KG1 (cell line): ENCODE results near the gene ELMO2.

ENCODE experiments used
- DNase-seq: peaks from one replicate; lab custom pipeline; 2025; lab: John Stamatoyannopoulos, UW

Gene ELMO2

DNA sequence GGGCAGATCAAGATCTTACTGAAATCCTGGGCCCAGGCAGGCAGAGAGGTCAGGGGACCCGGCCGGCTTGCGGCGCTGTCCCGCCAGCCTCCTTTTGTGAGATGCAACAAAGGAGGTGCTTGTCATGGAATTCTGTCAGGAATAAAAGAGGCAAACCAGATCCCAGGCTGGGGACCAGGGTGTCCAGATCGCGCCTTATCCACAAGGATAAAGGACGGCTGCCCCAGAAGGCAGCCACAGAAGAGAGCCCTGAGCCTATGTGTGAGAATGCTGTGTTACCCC is 55.5 kb downstream of the ELMO2 start:
- no peak for DNase-seq

DNA sequence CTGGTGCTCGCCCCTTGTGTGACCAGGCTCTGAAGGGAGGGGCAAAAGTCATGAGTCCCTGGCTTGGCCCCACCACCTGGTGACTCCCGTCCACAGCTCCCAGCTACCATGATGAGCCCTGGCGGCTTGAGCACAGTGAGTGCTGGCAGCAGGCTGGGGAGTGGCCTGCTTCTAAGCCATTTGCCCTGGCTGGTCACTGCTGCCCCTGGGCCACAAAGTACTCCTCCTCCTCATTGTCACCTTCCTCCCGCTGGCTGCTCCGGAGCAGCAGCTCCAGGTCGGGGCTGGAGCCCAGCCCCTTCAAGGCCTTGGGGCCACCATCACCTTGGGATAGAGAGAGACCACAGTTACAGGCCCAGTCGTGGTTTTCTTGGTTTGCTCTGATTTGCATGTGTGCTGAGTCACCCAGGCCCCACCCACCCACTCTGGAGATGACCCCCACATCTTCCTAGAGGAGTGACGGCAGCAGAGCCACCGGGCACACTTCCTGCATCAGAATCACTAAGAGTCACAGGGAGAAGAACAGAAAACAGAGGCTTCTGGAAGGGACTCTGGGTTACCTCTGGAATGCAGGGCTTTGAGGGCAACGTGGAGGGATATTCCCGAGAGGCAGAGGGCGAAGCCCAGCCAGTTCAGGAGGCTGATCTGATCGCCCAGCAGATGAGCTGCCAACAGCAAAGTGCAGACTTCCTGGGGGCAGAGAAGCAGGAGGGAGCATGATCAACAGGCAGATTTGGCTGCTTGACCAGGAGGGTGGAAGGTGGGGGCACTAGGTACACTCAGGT is 56.0 kb downstream of the ELMO2 start:
- no peak for DNase-seq

DNA sequence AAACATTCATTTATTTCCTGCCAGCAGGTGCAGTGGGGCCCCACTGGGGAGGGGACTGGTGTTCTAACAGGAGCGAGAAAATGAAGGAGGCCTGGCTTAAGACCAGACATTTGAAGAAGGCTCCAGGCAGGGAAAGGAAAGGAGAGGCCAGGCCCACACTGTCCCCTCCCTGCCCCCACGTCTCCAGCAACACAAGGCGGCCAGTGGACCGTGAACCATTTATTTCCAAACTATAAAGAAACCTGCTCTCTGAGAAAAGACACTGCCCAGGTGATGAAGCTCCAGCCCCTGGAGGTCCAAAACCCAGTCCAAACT is 56.7 kb downstream of the ELMO2 start:
- DNase-seq: no peak

DNA sequence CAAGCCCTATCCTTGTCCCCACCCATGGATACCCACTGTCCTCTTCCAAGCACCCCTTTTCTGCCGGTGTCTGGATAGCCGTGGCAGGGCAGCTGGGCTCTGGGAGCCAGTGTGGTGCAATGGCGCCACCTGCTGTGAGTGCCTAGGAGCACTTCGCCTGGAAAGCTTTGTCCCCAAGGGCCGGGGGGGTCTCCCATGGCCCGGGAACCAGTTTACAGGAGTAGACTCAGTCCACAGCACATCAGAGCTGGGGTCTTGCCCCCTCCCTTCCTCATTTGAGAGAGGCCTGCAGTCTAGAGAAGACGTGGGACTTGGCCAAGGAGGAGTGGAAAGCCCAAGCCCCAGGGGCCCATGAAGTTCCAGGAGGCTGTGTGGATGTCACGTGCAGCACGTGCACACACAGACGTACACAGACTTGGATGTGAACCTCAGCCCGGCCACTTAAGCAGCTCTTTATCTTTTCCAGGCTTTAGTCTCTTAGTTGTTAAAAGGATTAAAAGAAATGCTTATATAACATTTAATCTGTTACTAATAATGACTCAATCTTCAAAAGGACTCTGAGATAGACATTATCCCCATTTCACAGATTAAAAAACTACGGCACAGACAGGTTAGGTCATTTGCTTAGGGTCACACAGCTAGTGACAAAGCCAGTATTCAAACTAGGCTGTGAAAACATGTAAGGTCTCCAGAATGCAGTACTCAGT is 57.2 kb downstream of the ELMO2 start:
- DNase-seq: no peak

DNA sequence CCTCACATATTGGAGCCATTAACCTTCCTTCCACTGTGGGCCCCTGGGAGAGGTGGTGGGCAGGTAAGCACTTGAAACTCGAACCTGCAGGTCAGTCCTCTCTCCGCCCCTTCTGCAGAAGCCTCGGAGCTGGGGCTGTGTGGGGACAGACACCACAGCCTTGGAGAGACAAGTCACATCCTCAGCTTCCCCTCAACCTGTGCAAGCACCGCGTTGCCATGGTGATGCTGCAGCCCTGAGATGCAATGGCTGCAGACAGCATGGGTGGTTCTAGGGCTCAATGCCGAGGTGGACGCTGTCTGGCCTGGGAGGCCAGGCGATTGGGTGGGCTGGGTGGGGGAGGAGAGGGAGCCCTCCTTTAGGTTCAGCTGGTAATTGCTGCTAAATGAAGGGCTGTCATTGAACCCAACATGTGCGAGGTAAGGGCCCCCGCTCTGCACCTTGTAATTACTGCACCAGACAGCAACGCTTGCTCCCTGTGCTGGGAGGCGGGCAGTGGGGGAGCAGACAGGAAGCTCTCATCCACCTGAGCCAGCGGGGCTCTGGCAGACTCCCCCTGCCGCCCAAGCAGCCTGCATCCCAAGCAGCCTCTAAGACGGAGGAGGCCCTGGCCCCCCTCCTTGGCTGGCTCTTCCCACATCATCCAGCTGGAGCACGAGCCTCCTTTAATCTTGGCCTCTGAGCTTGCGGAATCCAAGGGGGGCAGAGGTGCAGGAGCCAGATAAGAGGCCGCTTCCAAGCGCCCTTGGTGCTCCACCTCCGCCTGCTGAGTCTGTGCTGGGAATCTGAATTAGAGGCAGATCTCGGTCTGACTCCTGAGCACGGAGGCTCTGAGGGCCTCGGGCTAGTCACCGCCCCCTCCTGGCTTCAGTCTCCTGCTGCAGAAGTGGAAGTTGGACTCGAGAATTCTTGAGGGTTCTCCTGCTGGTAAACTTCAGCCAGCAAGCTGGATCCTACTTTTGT is 58.3 kb downstream of the ELMO2 start:
- no peak for DNase-seq

DNA sequence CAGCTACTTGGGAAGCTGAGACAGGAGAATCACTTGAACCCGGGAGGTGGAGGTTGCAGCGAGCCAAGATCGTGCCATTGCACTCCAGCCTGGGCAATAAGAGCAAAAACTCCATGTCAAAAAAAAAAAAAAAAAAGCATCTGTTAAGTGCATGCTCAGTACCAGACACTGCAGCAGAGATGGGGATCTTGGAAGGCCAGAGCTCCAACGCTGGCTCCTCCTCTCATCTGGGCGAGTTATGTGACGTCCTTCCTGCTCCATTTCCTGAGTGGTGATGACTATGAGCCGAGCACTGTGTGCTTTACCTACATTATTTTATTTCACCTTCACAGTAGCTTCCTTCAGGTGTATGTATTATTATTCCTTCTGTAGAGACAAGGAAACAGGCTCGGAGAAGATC is 59.6 kb downstream of the ELMO2 start:
- no peak for DNase-seq

DNA sequence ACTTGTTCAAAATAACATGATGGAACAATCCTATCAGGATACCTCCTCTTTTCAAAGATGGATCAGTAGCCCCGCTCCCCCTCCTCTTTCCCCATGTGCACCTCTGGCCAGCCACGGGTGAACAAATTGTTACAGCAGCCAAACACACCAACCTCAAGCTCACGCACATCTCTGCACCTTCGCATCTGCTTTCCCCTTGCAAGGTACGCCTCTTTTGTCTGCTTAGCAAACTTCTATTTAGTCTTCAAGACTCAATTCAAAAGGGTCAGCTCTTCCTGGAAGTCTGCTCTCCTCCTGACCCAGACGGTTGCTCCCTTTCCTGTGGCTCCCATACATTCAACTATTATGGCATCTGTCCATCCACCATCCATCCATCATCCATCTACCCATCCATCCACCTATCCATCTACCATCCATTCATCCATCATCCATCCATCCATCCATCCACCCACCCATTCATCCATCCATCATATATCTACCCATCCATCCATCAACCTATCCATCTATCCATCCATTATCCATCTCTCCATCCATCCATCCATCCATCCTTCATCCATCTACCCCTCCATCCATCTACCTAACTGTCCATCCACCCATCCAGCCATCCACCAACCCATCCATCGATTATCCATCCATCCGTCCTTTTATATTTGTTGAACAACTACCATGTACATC is 61.8 kb downstream of the ELMO2 start:
- DNase-seq: no peak

DNA sequence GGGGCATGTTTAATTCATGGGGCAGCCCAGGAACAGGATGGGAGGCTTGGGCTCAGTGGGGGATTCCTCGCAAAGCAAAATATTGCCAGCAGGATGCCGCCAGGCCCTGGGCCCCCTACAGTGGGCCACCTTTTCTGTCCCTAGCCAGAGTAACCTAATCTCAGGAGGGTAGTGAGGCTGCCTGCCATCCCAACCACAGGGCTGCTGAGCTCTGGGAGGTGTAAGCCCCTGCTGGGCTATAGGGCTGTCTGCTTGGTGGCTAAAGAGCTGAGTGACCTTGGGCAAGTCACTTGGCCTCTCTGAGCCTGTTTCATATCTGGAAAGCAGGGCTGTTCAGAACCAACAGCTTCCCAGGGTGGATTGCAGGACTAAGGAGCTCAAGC is 62.4 kb downstream of the ELMO2 start:
- no peak for DNase-seq

DNA sequence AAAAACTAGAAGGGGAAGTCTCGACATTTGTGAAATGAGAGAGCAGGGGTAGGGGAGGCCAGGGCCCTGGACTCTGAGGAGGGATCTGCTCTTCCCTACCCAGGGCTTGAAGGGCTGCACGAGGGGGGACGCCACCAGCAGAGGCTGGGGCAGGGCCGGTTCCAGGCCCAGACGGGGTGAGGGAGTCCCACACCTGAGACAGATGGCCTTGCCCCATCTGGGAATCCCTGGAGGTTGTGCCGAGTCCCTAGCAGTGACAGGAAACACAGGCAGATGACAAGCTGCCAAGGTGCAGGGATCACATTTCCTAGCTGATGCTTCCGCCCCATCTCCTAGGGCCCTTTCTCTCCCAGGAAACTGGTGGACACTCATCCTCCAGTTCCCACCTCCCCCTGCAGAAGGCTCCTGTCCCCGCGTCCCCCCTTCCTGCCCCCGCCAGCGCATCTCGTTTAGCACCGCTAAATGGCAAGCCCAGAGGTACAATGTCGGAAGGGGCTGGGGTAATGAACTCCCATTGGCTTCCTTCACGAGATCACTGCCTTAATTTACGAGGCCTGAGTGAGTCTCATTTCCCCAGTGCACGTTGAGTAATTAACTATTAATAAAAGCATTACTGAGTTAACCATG is 63.0 kb downstream of the ELMO2 start:
- no peak for DNase-seq

DNA sequence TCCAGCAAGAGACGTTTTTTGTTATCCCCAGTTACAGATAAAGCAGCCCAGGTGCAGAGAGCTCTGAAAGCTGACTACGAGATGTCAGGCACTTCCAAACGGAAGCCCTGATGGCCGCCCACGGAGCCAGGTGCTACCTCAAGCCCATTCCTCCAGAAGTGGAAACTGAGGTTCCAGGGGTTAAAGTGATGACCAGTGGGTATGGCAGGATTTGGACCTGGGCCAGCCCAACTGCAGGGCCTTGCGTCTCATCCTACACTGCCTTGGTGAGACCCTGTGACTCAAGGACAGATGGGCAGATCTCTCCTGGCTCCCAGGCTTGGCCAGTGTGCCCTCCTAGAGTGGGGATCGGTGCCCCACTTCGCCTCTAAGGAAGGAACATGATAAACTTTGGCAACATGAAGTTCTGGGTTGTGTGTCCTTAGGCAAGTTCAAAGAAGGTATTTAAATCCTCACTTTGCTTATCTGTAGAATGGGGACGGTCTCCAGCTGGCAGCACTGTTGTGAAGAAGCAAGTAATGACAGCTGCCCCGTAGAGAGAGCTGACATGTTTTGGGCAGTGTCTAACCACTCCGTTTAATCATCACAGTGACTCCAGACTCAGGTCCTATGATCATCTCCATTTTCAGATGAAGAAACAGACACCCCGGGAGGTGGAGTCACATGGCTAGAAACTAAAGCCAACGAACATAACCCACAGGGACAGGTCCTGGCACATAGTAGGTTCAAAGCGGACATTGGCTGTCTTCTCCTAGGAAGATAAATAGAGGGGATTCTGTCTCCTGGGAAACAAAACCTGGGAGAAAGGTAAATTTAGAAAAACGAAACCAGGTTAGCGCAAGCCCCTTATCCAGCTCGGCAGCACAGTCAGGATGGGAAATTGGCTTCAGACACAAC is 63.7 kb downstream of the ELMO2 start:
- DNase-seq: no peak

DNA sequence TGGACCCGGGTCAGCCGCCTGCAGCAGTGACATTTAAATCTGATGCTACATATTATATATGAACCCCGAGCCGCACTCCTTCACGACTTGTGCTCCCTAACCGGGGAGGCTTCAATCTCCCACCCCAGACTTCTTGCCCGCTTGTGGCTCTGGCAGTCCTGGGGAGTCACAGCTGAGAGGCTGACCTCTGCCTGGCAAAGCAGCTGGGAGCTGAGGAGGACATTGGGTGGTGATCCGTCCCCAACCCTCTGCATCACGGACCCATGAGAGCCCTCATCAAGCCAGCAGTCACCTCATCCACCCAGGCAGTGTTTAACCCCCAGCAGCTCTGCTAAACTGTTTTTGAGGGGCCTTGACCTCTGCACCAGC is 64.4 kb downstream of the ELMO2 start:
- DNase-seq: no peak

DNA sequence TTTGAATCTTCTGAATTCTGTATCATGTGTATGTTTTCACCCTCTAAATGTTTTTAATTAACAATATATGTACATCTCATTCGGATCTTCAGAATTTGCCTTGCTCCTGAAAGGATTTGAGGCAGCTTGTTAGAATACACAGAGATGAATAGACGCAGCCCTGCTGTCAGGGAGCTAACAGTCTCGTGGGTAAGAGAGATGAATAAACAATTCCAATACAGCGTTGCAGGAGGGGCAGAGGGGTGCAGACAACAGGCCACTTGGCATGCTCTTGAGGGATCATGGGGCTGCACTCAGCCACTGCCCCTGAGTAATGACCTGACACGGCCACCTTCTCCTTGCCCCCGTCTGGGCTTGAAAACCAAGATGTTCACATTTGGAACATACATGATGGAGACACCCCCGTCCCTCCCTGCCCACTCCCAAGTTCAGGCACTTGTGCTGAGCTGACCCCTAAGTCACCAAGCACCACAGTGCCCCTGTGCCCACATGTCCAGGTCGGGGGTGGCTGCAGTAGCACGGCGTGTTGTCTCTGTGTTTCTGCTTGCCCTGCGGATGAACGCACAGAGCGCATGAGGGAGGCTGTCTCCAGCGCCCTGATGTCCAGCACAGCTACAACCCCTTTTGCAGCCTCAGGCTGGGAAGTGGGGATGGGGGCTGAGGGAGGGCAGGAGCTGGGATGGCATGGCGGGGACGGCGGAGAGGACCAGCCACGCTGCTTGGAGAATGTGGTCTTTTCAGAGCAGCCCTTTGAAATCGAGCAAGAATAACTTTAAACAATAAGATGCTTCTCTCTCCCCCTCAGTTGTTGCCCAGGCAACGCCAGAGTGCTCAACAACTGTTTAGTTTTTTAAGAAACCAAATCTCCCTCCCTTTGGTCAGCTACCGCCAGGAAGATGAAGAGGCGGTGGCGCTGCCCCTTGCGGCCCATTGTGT is 65.1 kb downstream of the ELMO2 start:
- DNase-seq: no peak

DNA sequence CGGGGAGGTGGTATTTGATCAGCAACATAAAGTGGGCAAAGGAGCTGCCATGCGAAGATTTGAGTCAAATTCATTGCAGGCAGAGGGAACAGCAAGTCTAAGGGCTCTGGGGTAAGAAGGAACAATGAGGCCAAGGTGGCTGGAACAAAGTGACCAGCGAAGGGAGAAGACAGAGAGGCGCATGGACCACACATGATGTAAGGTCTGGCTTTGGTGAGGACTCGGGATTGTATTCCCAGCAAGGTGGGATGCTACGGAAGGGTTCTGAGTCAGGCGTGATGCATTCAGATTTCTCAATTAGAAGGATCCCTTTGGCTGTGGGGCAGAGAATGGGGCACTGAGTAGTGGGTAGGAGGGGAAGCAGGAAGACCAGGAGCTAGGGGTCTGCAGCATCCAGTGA is 67.4 kb downstream of the ELMO2 start:
- DNase-seq: no peak

DNA sequence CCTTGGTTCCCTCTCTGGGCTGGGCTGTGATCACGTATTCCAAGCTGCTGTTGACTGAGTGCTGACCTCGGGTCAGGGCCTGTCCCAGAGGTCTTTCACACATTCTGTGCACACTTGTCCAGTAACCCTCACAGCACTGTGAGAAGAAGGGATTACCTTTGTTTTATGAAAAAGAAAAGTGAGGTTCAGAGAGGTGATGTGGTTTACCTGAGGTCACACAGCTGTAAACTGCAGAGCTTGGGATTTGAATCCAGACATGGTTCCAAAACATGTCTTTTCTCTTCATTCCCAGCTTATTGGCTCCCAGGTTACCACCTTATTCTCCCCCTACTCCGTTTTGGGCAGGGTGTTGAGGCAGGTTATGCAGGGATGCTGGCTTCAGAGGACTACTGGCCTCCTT is 69.7 kb downstream of the ELMO2 start:
- no peak for DNase-seq

DNA sequence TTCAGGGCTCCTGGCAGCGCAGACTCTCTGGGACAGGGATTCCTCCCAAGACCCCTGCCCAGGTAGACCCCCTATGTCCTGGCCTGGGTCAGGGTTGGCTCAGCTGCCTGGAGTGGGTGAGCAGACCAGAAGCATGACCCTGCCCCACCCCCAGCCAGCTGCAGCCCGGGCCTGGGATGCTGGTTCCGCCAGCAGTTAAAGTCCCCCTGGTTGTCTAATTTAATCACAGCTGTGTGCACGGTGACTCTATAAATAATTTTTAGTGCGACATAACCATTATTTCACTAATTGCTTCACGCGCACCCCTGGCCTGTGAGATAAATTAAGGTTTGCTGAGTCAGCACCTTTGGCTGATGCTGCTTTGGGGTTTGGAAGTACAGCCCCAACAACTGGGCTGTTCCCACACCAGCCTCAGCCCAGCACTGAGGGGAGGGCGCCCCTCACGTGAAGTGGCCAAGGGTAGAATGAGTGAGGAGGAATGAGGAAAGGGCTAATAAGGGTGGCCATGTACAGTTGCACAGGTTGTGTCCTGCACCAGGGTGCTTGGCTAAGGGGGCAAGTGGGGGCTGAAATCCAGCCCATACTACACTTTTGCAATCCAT is 72.0 kb downstream of the ELMO2 start:
- DNase-seq: no peak

DNA sequence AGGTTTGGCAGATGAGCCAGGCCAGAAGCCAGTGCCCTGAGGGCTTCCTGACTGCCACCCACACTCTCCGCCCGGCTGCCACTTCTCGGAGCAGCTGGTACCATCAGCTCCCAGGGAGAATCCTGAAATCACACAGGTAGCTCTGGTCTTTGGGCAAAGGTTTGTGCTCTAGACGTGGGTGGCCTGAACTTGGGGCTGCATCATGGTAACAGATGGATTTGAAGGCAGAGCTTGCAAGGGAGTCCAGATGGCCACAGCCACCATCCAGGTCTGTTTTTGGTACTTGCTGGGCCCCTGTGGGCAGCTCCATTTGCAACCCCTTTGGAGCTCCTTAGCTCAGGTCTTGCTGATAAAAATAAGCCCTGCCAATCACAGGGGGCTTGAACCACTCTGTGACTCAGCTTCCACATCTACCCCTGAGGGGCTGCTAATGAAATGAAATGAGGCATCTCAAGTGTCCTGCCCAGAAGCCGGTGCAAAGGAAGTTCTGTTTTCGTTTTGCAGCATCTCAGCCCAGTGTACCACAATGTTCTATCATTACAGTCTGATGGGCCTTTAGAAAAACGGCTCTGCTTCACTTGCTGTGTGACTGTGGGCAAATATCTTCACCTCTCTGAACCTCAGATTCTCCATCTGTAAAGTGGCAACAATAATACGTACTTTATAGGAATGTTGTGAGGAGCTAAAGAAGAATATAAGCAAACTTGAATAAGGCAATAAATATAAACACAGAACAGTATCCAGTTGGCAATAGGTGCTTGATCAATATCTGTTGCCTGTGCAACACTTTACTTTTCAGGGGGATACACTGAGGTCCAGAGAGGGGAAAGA is 73.0 kb downstream of the ELMO2 start:
- DNase-seq: no peak

DNA sequence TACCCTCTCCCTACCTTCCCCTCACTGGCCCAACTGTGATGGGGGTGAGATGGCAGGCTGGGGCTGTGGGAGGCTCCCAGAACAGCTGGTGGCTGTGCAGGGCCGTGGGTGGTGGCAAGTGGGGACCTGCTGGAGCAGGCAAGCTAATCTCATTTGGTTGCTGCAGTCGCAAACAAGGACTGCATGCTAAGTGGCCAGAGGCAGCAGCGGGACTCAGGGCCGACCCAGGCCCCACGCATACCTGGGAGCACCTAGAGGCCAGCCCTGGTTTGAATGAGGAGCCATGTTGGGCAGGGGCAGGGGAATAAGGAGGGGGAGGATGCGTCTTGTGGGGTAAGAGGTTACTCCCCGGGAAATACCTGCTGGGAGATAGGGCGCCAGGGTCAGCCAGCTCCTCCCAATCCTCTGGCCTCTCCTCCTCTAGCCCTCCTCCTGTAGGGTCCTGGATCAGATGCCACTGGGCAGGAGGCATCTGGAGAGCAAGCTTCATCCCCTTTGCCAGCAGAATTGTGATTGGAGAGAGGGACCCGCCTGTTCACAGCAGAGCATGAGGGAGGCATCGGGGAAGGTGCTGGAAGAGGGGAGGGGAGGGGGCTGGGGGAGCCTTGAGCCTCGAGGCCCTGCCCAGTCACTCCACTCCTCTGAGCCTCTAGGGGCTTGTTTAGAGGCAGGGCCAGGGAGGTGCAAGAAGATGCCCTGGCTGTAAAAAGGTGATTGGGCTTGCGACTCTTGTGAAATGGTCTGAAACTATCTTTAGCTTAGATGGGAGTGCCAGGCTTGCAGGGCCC is 73.8 kb downstream of the ELMO2 start:
- DNase-seq: no peak
